ENCODE measurements around the gene EMP2. TPM values are rescaled to one million over a fixed set of nuclear protein-coding genes. Genes with fewer than 3 reads are reported as not detected.
A peak's percentile ranks its signal among the peaks of the same experiment; 100 is the strongest.

EMP2 gene
- total RNA-seq, 1 donor from 2014 or later = 60.7 TPM

DNA sequence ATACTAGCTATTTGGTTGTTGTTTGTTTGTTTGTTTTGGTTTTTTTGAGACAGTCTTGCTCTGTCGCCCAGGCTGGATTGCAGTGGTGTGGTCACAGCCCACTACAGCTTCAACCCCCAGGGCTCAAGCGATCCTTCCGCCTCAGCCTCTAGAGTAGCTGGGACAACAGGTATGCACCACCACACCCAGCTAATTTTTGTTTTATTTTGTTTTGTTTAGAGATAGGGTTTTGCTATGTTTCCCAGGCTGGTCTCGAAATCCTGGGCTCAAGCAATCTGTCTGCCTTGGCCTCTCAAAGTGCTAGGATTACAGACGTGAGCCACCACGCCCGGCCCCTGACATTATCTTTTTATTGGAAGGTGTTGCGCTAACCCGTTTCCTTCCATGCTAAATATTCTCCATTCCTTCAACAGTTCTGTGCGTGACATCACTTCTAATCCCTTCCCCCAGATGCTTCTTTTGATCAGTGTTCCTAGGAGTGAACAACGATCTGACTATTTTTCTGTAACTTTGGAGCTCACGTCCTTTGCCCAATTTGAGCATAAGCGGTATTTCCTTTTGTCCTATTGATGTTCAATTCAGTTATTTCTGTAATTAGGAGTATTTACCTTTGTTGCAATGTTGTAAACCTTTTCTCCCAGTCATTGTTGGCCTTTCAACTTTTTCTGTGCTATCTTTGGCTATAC lies 30.2 kb upstream of the EMP2 start:
- no peak for DNase-seq

DNA sequence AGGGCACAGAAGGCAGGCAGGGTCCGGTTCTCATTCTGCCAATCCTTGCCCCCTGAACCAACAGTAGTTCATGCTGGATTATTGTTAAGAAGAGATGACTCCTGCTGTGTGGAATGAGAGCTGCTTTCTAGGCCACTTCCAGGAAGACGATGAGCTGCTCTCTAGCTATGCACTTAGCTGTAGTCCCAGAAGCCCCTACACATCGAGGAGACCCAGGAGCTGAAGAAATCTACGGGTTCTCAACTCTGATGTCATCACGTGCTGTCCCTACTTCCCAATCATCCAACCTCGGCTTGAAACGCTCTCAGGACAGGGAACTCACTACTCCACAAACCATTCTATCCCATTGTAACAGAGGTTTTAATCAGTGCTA lies 29.0 kb upstream of the EMP2 start:
- peak; percentile 66 for DNase-seq

DNA sequence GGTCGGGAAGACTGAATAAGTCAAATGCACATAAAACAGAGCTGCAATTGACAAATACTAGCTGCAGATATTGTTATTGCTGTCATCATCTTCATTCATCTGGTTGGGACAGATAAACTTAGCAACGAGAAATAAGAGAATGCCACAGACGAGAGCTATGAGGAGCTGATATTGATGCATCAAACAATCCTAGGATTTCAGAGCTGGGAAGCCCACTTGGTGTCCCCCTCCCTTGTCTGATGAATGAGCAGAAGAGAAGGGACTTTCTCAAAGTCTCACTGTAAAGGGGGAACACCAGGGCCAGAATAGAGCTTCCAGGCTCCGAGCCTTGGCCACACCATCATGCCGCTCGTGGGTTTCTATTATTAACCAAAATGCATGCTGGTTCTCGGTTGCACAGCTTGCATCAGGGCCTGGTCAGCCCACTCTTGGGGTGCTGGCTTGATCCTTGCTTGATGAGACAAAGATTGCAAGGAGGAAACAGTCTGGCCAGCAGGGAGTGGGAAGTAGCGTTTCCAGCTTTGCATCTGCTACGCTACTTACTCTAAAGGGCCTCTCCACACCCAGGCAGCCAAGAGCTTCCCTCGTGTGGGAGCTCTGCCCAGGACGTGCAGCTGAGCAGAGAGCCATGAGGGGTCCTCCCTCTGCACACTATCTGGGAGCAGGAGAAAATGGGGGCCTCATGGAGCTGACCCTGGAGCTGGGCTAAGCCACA lies 28.4 kb upstream of the EMP2 start:
- DNase-seq = peak; percentile 87

DNA sequence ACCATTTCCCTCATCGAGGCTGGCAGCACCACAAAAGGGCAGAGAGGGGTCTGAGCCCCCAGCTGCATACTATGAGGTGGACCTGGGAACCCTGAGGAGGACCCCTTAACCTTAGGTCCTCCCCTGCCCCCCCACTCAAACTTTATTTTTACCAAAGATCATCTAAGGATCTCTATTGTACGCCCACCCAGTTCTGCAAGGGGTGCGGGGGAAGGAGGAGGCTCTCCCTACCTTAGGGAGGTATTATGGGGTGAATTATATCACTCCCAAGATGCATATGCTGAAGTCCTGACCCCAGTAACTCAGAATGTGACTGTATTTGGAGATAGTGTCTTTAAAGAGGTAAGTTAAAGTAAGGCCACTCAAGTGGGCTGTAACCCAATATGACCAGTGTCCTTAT lies 26.8 kb upstream of the EMP2 start:
- DNase-seq = no peak

DNA sequence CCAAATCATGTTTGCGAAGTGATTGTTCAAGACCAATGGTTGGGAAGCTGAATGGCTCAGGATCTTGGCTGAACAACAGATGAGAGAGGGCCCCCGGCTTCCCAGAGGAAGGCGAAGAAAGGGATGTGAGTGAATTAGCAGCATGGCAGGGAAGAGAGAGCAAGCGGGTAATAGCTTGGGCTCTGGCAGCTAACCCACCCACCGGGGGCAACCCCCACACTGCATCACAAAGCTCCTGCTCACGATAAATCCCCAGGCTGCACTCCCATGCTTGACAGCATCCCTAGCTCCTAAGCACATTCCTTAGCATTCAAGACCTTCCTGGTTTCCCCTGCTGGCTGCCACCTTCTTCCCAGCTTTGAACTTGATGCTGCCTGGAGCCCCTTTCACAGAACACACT lies 26.2 kb upstream of the EMP2 start:
- no peak for DNase-seq

DNA sequence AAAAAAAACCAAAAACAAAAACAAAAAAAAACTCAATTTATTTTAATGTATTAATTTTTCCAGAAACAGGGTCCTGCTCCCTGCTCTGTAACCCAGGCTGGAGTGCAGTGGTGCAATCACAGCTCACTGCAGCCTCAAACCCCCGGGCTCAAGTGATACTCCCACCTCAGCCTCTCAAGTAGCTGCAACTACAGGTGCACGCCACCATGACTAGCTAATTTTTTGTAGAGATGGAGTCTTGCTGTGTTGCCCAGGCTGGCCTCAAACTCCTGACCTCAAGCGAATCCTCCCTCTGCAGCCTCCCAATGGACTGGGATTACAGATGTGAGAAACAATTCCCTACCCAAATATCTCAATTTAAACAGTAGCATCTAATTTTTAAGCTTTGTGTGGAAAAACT lies 25.2 kb upstream of the EMP2 start:
- DNase-seq = no peak

DNA sequence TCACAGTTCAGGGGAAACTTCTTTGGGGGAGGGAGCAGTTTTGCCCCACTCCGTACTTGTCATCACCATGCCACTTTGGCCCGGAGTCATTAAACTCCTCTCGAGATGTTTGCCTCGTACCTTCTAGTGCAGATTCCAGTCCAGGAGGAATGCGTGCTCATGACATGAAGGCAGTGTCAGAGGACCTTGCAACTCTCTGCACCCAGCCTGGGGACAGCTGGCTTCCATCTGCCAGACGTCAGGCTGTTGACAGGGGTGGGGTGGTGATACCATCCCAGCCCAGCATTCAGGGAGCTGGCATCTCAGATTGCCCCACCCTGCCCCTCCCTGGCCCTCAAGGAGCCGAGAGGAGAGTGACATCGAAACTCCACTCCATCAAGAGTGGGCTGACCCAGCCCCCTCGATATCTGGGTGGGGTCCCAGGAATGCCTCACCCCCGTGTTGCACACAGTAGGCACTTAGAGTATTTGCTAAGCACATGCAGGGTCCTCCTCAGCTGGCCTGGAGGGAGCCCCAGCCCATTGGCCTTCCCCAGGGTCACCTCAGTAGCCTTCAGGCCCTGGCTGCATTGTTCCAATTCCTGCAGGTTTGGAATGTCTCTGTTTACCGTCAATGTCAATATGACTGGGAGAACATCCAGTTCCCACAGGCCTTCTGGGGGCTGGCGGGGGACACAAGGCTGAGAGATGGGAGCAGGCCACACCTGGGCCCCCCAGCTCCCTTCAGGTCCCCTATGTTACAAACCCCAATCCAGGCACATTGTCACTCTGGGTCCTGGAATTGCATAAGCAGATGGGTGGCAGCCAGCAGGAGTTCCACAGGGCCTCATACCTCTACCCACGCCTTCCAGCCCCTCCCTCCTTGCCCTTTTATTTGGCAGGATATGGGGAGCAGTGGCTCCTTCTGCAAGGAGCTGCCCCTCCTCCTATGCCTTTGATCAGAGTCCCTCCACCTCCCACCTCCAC lies 21.3 kb upstream of the EMP2 start:
- peak; percentile 80 for DNase-seq

DNA sequence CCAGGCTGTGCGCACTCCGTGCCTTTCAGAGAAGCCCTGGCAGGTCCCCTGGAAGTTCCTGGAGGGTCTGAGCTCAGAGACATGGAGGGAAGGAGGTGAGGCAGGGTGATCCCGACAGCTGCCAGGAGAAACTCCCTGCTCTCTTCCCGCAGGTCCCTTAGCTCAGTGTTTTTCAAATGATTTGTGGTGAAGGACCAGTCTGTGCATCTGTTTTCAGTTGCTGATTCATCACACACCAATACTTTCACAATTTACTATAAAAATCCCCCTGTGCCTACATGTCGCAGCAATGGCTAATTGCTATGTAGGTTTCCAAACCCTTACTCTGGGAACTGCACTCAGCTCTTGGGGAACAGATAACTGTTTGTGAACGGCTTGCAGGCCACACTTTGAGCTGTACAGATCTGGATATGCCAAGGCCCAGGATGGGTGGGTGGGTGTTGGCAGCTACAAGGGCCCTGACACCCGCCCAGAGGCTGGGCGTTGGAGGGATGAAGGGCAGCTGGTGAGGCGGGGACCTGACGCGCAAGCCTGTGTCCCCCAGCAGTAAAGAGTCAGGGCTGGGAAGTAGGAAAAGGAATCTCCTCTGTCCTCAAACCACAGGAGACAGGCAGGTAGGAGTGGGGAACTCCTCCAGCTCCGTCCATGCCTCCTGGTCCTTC lies 20.5 kb upstream of the EMP2 start:
- DNase-seq = peak; percentile 71

DNA sequence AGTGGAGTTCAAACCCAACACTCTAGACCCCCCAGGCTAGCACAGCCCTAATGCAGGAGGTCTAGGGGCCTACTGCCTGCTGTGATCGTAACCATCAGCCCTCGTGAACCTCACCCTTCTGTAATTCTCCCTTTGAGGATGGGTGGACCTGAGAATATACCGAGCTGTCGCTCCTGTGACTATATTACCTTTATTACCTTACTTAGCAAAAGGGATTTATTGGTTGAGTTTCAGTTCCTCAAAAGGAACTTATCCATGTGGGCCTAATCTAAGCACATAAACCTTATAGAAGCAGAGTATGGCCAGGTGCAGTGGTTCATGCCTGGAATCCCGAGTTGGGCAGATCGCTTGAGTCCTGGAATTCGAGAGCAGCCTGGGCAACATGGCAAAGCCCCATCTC lies 19.2 kb upstream of the EMP2 start:
- DNase-seq = no peak

DNA sequence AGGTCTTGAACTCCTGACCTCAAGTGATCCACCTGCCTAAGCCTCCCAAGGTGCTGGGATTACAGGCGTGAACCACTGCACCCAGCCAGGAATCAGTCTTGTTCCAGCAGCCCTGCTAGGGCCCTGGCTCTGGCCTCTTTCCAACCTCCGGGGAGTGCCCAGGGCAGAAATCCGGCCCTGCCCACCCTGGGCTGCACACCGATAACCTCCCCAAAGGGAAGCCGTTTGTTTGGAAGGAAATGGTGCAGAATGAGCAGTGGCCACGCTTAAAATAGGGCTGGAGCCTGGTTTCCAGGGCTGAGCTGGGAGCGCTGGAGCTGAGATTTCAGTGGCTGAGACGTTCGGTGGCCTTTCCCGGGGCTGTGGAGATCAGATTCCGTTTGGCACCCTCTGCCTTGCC lies 17.8 kb upstream of the EMP2 start:
- DNase-seq = no peak

DNA sequence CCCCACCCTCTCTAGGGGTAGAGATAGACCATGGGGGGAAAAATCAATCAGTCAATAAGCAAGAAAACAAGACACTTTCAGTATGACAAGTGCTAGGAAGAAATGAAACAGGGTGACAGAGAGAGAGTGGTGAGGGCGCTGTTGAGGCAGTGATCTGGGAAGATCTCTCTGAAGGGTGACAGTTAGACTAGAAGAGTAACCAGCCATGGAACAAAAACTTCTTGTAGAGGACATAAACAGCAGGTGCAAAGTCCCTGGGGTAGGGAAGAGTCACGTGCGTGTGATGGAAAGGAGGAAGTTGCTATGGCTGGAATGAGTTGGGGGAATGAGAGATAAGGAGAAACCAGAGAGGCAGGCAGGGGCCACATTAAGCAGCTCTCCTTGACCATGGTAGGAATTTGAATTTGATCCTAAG lies 16.8 kb upstream of the EMP2 start:
- peak; percentile 64 for DNase-seq

DNA sequence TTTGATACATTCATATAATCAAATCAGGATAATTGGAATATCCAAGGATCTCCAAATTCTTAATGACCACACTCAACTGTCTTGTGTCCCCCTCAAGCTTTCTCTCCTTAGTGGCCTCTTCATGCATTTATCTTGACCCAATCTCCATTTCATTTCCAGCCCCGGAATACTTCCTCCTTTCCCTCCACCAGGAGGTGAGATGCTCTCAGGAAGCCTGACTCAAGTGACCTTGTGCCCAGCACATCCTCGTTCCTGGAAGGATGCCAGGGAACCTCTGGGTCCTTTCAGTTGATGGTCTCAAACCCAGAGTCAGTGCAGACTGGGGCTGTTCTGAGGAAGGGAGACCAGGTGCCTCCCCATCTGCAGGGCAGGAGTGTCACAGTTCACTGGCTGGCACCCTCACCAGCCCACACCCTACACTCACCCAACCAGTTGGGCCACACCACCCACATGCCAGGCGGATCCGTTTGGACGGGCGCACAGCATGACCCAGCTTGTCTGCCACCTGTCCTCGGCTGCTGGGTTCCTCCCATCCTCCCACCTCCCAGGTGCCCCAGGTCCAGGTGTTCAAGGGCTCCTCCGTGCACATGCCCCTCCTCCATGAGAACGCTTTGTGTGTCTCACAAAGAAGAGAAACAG lies 14.0 kb upstream of the EMP2 start:
- DNase-seq = peak; percentile 51

DNA sequence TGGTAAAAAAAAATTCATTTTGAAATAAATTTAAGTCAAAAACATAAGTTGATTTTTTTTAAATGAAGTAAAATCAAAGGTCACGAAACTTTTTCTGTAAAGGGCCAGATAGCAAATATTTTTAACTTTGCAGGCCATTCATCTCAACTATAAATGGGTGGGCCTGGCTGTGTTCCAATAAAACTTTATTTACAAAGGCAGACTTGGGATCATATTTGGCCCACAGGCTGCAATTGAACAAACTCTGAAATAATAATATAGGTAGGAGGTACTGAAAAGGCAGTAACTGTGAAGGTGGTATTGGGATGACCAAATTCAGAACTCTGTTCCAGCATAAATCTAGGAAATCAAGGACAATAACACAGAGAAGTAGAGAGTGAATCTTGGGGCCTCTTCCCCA lies 12.2 kb upstream of the EMP2 start:
- DNase-seq = no peak

DNA sequence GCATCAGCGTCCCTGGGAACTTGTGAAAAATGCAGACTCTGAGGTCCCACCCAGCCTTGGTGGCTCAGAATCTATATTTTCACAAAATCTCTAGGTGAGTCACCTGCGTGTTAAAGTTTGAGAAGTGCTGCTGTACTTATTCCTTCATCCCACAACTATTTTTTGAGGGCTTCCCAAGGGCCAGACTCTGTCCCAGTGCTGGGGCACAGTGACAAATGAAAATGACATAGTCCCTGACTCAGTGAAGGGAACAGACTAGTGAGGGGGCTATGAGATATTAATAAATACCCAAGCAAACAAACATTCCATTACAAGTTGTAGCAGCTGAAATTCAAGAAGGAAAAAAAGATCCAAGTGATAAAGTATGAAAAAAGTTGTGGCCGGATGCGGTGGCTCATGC lies 9.9 kb upstream of the EMP2 start:
- DNase-seq = no peak

DNA sequence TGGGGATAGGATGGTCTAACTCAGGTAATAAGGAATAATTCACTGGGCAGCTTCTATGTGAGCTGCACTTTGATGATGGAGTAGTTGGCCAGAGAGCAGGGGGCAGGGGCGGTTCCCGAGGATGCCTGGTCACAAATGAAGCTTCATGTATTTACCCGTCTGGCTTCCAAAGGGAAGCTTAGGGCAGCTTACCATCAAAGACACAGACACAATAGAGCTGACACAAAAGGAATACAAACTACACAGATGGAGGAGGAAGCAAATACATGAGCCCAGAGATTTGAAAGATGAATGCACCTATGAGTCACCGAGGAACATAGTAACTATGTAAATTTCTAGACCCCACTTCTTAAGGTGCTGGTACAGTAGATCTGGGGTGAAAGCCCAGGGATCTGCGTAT lies 8.7 kb upstream of the EMP2 start:
- no peak for DNase-seq

DNA sequence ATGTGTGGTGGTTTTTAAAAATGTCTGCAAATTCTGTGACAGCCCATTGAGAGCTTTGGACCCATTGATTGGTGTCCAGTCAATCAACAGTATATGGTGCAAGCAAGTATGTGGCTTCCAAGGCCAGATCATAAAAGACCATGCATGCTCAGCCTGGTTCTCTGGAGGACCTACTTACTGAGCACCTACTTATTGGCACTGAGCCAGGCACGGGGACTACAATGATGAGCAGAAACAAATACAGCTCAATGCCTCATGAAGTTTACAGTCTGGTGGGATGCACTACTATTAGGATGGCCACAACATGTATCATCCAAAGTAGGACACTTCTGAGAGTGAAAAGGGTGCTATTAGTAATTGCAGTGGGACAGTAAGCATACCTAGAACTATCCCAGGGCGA lies 7.2 kb upstream of the EMP2 start:
- no peak for DNase-seq

DNA sequence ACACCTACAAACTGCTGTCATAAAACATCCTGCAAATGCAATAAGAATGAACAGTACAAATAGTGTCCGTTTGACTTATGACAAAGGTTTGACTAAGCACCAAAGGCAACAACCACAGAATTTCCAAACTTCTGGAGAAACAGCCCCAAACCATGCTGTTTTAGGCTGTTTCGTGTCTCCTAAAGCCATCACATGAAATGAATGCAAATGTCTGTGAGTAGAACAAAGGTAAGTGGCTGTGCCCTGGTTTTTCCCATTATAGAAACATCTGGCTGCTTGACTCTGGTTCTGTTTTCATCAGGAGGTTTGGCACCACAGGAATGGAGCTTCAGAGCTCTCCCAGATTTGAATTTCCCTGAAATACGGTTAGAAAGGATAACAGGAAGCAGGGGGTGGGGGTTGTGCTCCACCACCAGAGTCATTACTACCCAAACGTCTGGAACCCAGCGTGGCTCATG lies 4.6 kb upstream of the EMP2 start:
- DNase-seq = peak; percentile 44

DNA sequence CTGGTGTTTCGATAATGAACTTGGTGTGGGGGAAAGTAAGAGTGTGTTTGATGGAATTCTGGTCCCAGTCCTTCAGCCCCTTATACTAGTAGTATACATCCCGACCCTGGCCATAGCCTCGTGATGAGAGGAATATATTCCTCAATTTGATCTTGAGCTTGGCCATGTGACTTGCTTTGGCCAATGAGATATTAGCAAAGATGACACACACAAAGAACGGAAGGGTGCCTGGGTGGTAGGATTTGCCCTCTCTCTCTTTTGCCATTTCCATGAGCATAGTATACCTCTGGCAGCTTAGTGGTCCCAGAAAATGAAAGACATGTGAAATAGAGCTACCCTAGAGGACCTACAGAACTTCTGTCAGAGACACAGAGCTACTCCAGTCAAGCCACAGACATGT lies 2.9 kb upstream of the EMP2 start:
- DNase-seq = no peak

DNA sequence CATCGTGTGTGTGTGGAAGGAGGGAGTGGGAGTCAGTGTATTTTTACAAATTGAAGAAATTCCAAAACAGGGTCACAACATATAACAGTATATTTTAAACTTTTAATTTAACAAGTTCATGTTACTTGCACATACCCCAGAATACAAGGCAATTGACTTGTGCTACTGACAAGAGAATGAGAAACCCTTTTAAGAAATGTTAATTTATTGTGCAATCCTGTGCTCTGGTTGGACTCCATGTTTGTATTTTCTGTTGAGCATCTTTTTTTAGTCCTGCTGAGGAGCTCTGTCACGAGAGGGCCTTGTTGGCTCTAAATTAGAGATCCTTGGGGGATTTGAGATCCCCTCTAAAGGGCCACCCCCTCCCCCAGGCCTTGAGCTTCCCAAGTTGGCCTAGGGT lies 1.1 kb upstream of the EMP2 start:
- DNase-seq = no peak

DNA sequence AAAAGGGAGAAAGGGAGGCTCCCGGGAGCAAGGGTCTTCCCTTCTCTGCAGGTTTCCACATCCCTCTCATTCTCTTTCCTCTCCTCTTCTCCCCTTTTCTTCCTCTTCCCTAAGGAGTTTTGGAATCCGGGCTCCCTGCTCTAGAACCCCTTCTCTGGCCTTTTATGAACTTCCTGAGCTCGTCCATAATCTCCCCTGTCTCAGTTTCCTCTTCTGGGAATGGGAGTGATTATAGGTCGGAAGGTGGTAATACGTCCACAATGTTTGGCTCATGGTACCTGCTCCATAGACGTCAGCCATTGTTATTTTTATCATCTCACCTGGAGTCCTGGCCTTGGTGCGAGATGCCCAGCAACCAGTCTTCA lies 467 bp upstream of the EMP2 start:
- no peak for DNase-seq

DNA sequence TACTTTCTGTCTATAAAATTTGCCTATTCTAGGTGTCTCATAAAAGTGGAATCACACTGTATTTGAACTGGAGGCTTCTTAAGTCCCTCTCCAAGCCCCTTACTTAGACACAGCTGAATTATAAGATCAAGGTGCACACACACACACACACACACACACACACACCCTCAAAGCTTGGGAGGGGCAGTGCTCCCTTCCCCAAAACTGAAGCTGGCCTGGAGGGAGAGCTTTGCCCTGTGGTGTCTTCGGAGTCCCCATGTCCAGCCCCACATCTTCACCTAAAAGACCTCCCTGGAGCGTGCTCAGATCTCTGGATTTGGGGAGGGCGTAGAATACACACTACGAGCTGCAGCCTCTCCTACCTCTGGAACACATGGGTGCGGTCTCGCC lies 828 bp downstream of the EMP2 start:
- DNase-seq = no peak
